ENCODE measurements around the gene NAA80. TPM values are rescaled to one million over a fixed set of nuclear protein-coding genes. Genes with fewer than 3 reads are reported as not detected.

The NAA80 gene
- polyA plus RNA-seq, 1 of the 3 experiments (the other 2 are of a cell fraction): 10.5 TPM

GRCh38 chr3:50318163-50318562 is 19.0 kb upstream of the NAA80 start:
- H3K9me3 ChIP-seq: no peaks in the 10 kb centered on the region
- ChIA-PET POLR2A (no interaction called here), CTCF (interaction anchor here (1.6 to 5.9 kb wide), 2 partner anchors 16 to 25 kb away, joined by 6 to 45 read pairs; partner anchors contain the start of genes HYAL1, HYAL3, IFRD2 and NAA80)
- no peaks in the 10 kb centered on the region for H3K9me2 ChIP-seq
- no CpG with 5 or more reads among the region's 11 CpGs for WGBS (ENCODE audit: low lambda C conversion rate)
- no peak overlapping the region for H2AFZ ChIP-seq (ENCODE audit: low read depth)
- peaks cover 0 to 37% of the 10 kb centered on the region in 2 experiments; a peak in 2 of 4 replicates for H3K4me1 ChIP-seq (ENCODE audit: control insufficient read depth in 1 of 2, insufficient read depth in 2 of 2, low read depth in 1 of 2, low read length in 1 of 2)
- H3K79me2 ChIP-seq (ENCODE audit: insufficient read depth): peaks cover 39% of the 10 kb centered on the region
- no peak overlapping the region for H3K9ac ChIP-seq
- no peak overlapping the region; a peak in 1 of 4 replicates for H3K27ac ChIP-seq (ENCODE audit: low read depth in 2 of 2, low read length in 1 of 2)
- TF ChIP-seq FOXJ3 (CRISPR knock-in tag; IDR thresholded peaks at IDR 0.05) (no peak), USF2 (IDR thresholded peaks at IDR 0.05; ENCODE audit: borderline replicate concordance, low read depth, low read length) (no peak), CTCF (IDR thresholded peaks at IDR 0.05) (no peak), ZBTB33 (IDR thresholded peaks at IDR 0.05; ENCODE audit: borderline replicate concordance, low read depth) (no peak), RCOR1 (IDR thresholded peaks at IDR 0.05; ENCODE audit: low read length) (no peak), SIN3A (IDR thresholded peaks at IDR 0.05; ENCODE audit: borderline replicate concordance, low read depth, low read length) (no peak), MEF2A (IDR thresholded peaks at IDR 0.05; ENCODE audit: borderline replicate concordance, low read depth) (no peak), POLR2AphosphoS5 (IDR thresholded peaks at IDR 0.05; ENCODE audit: low read depth, low read length) (no peak), NFIC (IDR thresholded peaks at IDR 0.05; ENCODE audit: borderline replicate concordance) (no peak), SMC3 (IDR thresholded peaks at IDR 0.05; ENCODE audit: low read depth, low read length) (no peak), FOXM1 (IDR thresholded peaks at IDR 0.05; ENCODE audit: low read depth) (no peak), TEAD4 (IDR thresholded peaks at IDR 0.05; ENCODE audit: borderline replicate concordance, insufficient read depth) (no peak)
- DNase-seq: no peak
- peaks cover 9% of the 10 kb centered on the region for H3F3A ChIP-seq (replicated peaks; ENCODE audit: insufficient read depth)
- H4K20me1 ChIP-seq (ENCODE audit: insufficient read depth): no peaks in the 10 kb centered on the region
- H3K36me3 ChIP-seq (replicated peaks in 1 of 2; ENCODE audit: control insufficient read depth in 1 of 2, insufficient read depth in 2 of 2, low read length in 1 of 2): peaks cover 15 to 30% of the 10 kb centered on the region in 2 experiments
- H3K4me3 ChIP-seq (ENCODE audit: low read depth in 2 of 2, low read length in 1 of 2): no peak overlapping the region
- no peaks in the 10 kb centered on the region for H3K27me3 ChIP-seq (ENCODE audit: insufficient read depth)
- no peak overlapping the region for H3K4me2 ChIP-seq

GRCh38 chr3:50317300-50317699 is 18.1 kb upstream of the NAA80 start:
- ChIA-PET POLR2A (no interaction called here), CTCF (interaction anchor here (1.4 to 5.9 kb wide), 2 partner anchors 9 to 16 kb away, joined by 4 to 45 read pairs; partner anchors contain the start of genes HYAL1, HYAL3 and NAA80)
- Histone ChIP-seq H3K9ac (no peak overlapping the region), H3K4me3 (ENCODE audit: low read depth in 2 of 2, low read length in 1 of 2) (no peak overlapping the region), H3K9me3 (no peaks in the 10 kb centered on the region), H3K9me2 (no peaks in the 10 kb centered on the region), H3K27ac (ENCODE audit: low read depth in 2 of 2, low read length in 1 of 2) (no peak overlapping the region), H3K27me3 (ENCODE audit: insufficient read depth) (no peaks in the 10 kb centered on the region), H3K36me3 (replicated peaks in 1 of 2; ENCODE audit: control insufficient read depth in 1 of 2, insufficient read depth in 2 of 2, low read length in 1 of 2) (peaks cover 15 to 30% of the 10 kb centered on the region in 2 experiments), H2AFZ (ENCODE audit: low read depth) (no peak overlapping the region), H3K4me2 (0 out of 2 replicates have a peak overlapping the region, but pooled peaks have one; percentile 11), H3K79me2 (ENCODE audit: insufficient read depth) (peaks cover 39% of the 10 kb centered on the region), H4K20me1 (ENCODE audit: insufficient read depth) (no peaks in the 10 kb centered on the region), H3K4me1 (ENCODE audit: control insufficient read depth in 1 of 2, insufficient read depth in 2 of 2, low read depth in 1 of 2, low read length in 1 of 2) (peaks cover 0 to 34% of the 10 kb centered on the region in 2 experiments; a peak in 2 of 4 replicates), H3F3A (replicated peaks; ENCODE audit: insufficient read depth) (peaks cover 9% of the 10 kb centered on the region)
- no peak for DNase-seq
- 74% methylated on average over 6 of the region's 6 CpGs for WGBS (ENCODE audit: low lambda C conversion rate)
- TF ChIP-seq TAF1 (IDR thresholded peaks at IDR 0.05; ENCODE audit: borderline replicate concordance, low read depth, low read length) (no peak), MXI1 (IDR thresholded peaks at IDR 0.05; ENCODE audit: low read depth, low read length) (no peak), TEAD4 (IDR thresholded peaks at IDR 0.05; ENCODE audit: borderline replicate concordance, insufficient read depth) (no peak), ZBTB33 (IDR thresholded peaks at IDR 0.05; ENCODE audit: borderline replicate concordance, low read depth) (no peak), RXRA (IDR thresholded peaks at IDR 0.05; ENCODE audit: borderline replicate concordance, low read depth) (no peak), NRF1 (IDR thresholded peaks at IDR 0.05; ENCODE audit: low read depth, low read length) (no peak), PBX3 (IDR thresholded peaks at IDR 0.05) (no peak), MEF2A (IDR thresholded peaks at IDR 0.05; ENCODE audit: borderline replicate concordance, low read depth) (no peak), YY1 (IDR thresholded peaks at IDR 0.05; ENCODE audit: low read depth) (no peak), GABPA (IDR thresholded peaks at IDR 0.05; ENCODE audit: low read depth) (no peak)

All from SK-N-SH (cell line).